ENCODE results near the gene TEX35. TPM values are rescaled to one million over a fixed set of nuclear protein-coding genes. Genes with fewer than 3 reads are reported as not detected.

TEX35 gene
- total RNA-seq, 6 experiments from 2014 or later: 0.10 TPM; not detected in 5

DNA sequence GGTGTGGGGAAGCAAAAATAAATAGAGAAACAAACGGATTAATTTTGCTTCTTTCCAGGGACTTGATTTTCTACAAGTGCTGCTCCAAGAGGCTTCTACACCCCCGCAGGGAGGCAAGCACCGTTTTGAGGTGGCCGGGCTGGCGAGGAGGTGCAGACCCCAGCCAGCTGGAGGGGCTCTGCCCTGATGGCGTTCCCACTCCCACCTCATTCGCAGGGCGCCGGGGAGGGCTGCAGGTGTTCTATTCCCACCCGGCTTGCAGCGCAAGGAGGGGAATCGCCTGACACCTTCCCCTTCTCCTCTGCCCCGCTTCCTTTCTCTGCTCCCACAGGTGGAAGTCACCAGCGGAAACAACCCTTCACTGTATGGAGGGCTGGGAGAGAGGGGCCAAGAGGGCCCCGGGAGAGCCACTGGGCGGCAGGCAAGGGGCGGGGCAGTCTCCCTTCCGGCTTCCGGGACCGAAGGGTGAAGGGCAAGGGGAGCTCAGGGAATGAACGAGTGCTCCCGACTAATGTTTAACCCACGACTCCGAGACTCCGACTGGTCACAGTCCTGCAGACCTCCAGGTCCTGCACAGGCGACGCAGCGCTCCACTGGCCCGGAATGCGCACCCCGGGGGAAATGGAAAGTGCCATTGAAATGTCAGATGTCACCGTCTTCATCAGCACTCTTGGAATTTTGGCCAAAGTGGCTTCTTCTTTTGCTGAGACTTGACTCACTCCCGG, 29.1 kb downstream of the TEX35 start:
- TF ChIP-seq CTCF (IDR thresholded peaks at IDR 0.05): no peak
- Mint-ChIP-seq H3K27ac (peak overlapping the region; percentile 87), H3K36me3 (ENCODE audit: low read depth) (peaks cover 26% of the 10 kb centered on the region), H3K27me3 (ENCODE audit: insufficient read depth) (no peaks in the 10 kb centered on the region), H3K4me1 (ENCODE audit: low read depth) (peaks cover 84% of the 10 kb centered on the region), H3K4me3 (peak overlapping the region; percentile 94), H3K9me3 (no peaks in the 10 kb centered on the region)
- no peak for DNase-seq

DNA sequence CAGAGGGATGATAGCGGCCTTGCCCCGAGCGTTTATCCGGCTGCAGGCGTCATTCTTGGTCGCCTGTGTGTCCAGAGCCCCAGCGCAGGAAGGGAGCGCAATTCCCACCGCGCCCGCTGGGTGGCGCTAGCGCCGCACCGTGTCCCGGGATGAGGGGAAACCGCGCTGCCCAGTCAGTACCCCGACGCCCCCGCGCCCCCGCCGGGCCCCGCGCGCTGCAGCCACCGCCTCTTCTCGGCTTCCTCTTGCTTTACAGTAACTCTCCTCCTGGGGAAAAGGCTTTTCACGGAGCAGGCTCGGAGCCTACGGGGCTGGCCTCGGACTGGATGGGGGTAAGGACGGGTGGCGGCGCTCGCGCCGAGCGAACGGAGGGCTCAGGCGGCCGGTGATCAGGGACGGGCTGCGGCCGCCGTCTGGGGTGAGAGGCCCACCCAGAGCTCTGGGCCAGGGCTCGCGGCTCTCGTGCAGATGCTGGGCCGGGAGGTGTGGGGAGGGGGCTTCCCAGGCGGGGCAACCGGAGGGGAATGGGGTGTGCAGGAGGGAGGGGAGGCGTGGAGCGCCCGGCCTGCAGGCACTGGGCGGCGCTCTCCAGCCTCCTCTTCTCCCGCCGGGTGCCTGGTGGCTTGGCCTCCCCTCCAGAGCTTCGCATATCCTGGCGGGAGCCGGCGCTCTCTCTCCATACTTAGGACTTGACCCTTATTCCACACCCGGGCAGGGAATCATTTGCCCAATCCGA, 29.8 kb downstream of the TEX35 start:
- H3K4me1 Mint-ChIP-seq (ENCODE audit: low read depth): peaks cover 76% of the 10 kb centered on the region
- peaks cover 31% of the 10 kb centered on the region for H3K36me3 Mint-ChIP-seq (ENCODE audit: low read depth)
- H3K4me3 Mint-ChIP-seq: peak overlapping the region; percentile 94
- TF ChIP-seq CTCF (IDR thresholded peaks at IDR 0.05): peak; percentile 98
- no peaks in the 10 kb centered on the region for H3K9me3 Mint-ChIP-seq
- H3K27ac Mint-ChIP-seq: peak overlapping the region; percentile 87
- peak; percentile 86 for DNase-seq
- no peaks in the 10 kb centered on the region for H3K27me3 Mint-ChIP-seq (ENCODE audit: insufficient read depth)

DNA sequence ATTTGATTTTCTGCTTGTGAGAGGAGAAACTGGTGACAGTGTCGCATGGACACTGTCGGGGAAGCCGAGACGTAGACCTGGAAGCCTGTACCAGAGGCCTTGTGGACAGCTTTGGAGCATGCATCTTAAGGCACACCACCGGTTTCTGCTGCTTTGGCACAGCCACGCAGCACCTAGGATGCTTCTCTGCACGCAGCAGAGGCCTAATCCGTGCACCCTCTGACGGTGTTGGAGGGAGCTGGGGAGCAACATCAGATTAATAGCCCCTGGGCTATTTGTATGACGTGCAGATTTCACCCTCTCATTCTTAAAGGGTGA, 30.3 kb downstream of the TEX35 start:
- DNase-seq: no peak
- Mint-ChIP-seq H3K4me3 (peak overlapping the region; percentile 94), H3K4me1 (ENCODE audit: low read depth) (peaks cover 71% of the 10 kb centered on the region), H3K9me3 (no peaks in the 10 kb centered on the region), H3K27ac (peak overlapping the region; percentile 87), H3K36me3 (ENCODE audit: low read depth) (peaks cover 32% of the 10 kb centered on the region), H3K27me3 (ENCODE audit: insufficient read depth) (no peaks in the 10 kb centered on the region)
- TF ChIP-seq CTCF (IDR thresholded peaks at IDR 0.05): no peak

GRCh38 chr1:178544531-178544930, 31.6 kb downstream of the TEX35 start:
- no peaks in the 10 kb centered on the region for H3K9me3 Mint-ChIP-seq
- H3K4me3 Mint-ChIP-seq: peak overlapping the region; percentile 94
- peak overlapping the region; percentile 23; the same call in 1 of the 2 replicates for H3K27ac Mint-ChIP-seq
- no peak for DNase-seq
- peaks cover 65% of the 10 kb centered on the region for H3K4me1 Mint-ChIP-seq (ENCODE audit: low read depth)
- no peaks in the 10 kb centered on the region for H3K27me3 Mint-ChIP-seq (ENCODE audit: insufficient read depth)
- H3K36me3 Mint-ChIP-seq (ENCODE audit: low read depth): peaks cover 40% of the 10 kb centered on the region
- TF ChIP-seq CTCF (IDR thresholded peaks at IDR 0.05): no peak

DNA sequence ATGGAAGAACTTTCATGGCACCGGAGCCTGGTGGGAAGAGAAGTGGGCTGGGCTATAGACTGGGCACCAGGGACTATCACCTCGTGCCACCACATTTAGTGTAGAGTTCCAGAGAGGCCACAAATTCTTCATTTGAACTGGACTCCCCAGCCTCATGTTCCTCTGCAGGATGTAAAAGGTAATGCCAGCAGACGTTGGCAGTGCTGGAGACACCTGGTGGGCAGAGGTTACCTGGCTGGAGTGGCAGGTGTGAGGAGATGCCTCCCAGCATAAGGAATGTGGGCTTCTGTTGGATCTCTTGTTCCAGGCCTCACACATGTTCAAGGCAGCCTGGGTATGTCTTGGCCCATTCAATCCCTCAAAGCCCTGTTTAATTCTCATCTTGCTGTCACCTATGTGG, 35.2 kb downstream of the TEX35 start:
- Mint-ChIP-seq H3K36me3 (ENCODE audit: low read depth) (peaks cover 59% of the 10 kb centered on the region), H3K4me3 (no peak overlapping the region), H3K27ac (no peak overlapping the region), H3K9me3 (no peaks in the 10 kb centered on the region), H3K4me1 (ENCODE audit: low read depth) (peaks cover 35% of the 10 kb centered on the region), H3K27me3 (ENCODE audit: insufficient read depth) (no peaks in the 10 kb centered on the region)
- no peak for DNase-seq
- no peak for TF ChIP-seq CTCF (IDR thresholded peaks at IDR 0.05)

Data from HFFc6 (cell line).